HL-60 (cell line): ENCODE data around the gene BABAM2.

Experiments used
- DNase-seq, 2 experiments: peaks; one replicate each; pipeline ENCODE4 v3.0.0-alpha.2; 2010 to 2020; ENCODE audit warnings: low read depth in 1 of 2, low spot score in 1 of 2
- H3K27ac ChIP-seq: fragments of 250-450 bp; sonication (Bioruptor Pico); replicated peaks from 2 replicates; pipeline ENCODE4 v1.5.1; 2020; ENCODE audit warnings: mild to moderate bottlenecking, moderate library complexity
- H3K27me3 ChIP-seq: fragments of 250-450 bp; sonication (Bioruptor Pico); 2 replicates; pipeline ENCODE4 v1.5.1; 2021; ENCODE audit warnings: mild to moderate bottlenecking, moderate library complexity; ENCODE audit not compliant: insufficient read depth, poor library complexity, severe bottlenecking
- H3K4me3 ChIP-seq: replicated peaks from 2 replicates; pipeline ENCODE4 v1.5.1; 2011; ENCODE audit warnings: mild to moderate bottlenecking, control low read depth, low read length; ENCODE audit not compliant: insufficient read depth
- CTCF ChIP-seq: IDR thresholded peaks from one replicate; pipeline ENCODE4 v1.5.1; 2011; ENCODE audit warnings: low read length, control low read depth, inconsistent platforms; ENCODE audit not compliant: insufficient read depth
- GABPA ChIP-seq: IDR thresholded peaks from 2 replicates; pipeline ENCODE4 v1.6.1; 2012; ENCODE audit warnings: low read depth
- POLR2AphosphoS5 ChIP-seq: IDR thresholded peaks from 2 replicates; pipeline ENCODE4 v1.6.1; 2012; ENCODE audit warnings: low read depth
- REST ChIP-seq: IDR thresholded peaks from 2 replicates; pipeline ENCODE4 v1.6.1; 2012; ENCODE audit warnings: low read depth; ENCODE audit not compliant: insufficient replicate concordance
- SPI1 ChIP-seq: IDR thresholded peaks from 2 replicates; pipeline ENCODE4 v1.6.1; 2012; ENCODE audit warnings: low read depth, mild to moderate bottlenecking, borderline replicate concordance

The BABAM2 gene

GRCh38 chr2:28317390-28317789 is 426.9 kb downstream of the BABAM2 start:
- no peak for TF ChIP-seq CTCF
- no peak for TF ChIP-seq SPI1
- no peak overlapping the region for H3K27ac ChIP-seq
- no peak for DNase-seq

GRCh38 chr2:28318023-28318422 is 427.5 kb downstream of the BABAM2 start:
- Histone ChIP-seq H3K27me3 (no peaks in the 10 kb centered on the region), H3K4me3 (no peak overlapping the region), H3K27ac (no peak overlapping the region)
- no peak for TF ChIP-seq REST
- no peak for TF ChIP-seq SPI1
- TF ChIP-seq POLR2AphosphoS5 = no peak
- no peak for TF ChIP-seq GABPA
- no peak for TF ChIP-seq CTCF
- no peak for DNase-seq

More at GRCh38 chr2:28317390-28317789, 426.9 kb downstream of the BABAM2 start:
- no peaks in the 10 kb centered on the region for H3K27me3 ChIP-seq
- H3K4me3 ChIP-seq = no peak overlapping the region

- Histone ChIP-seq H3K4me3 (no peak overlapping the region), H3K27ac (no peak overlapping the region), H3K27me3 (no peaks in the 10 kb centered on the region)
- DNase-seq = no peak
- no peak for TF ChIP-seq CTCF
- no peak for TF ChIP-seq SPI1
Measured at GRCh38 chr2:28318462-28319117, 428.1 kb downstream of the BABAM2 start.

GRCh38 chr2:28319118-28320008 is 428.8 kb downstream of the BABAM2 start:
- H3K27me3 ChIP-seq = no peaks in the 10 kb centered on the region
- no peak overlapping the region for H3K4me3 ChIP-seq
- DNase-seq = no peak
- no peak overlapping the region for H3K27ac ChIP-seq
- TF ChIP-seq CTCF (no peak), GABPA (no peak), POLR2AphosphoS5 (no peak), REST (no peak), SPI1 (no peak)
